Nephron progenitor cell (in vitro differentiated cells): ENCODE results near the gene HTR2B.

Source experiments
- DNase-seq: peaks from one replicate; pipeline ENCODE4 v3.0.0; 2021
- H3K27ac Mint-ChIP-seq: 2 replicates; pipeline ENCODE4 v1.8.0; 2021; ENCODE audit warnings: mild to moderate bottlenecking, moderate library complexity, mixed read lengths
- H3K27me3 Mint-ChIP-seq: 2 replicates; pipeline ENCODE4 v1.8.0; 2021; ENCODE audit warnings: mild to moderate bottlenecking, low read depth, mixed read lengths; ENCODE audit not compliant: poor library complexity
- H3K36me3 Mint-ChIP-seq: 2 replicates; pipeline ENCODE4 v1.8.0; 2021; ENCODE audit warnings: low read depth, mixed read lengths
- H3K4me1 Mint-ChIP-seq: 2 replicates; pipeline ENCODE4 v1.8.0; 2021; ENCODE audit warnings: mixed read lengths
- H3K4me3 Mint-ChIP-seq: 2 replicates; pipeline ENCODE4 v1.8.0; 2021; ENCODE audit warnings: mild to moderate bottlenecking, moderate library complexity, mixed read lengths
- H3K9me3 Mint-ChIP-seq: 2 replicates; pipeline ENCODE4 v1.8.0; 2021; ENCODE audit warnings: mild to moderate bottlenecking, moderate library complexity, mixed read lengths
- TF ChIP-seq, protein P1 (sequence below): fragments of 200-600 bp; sonication (generic); IDR thresholded peaks from 2 replicates; pipeline ENCODE4 v1.5.0; 2021; ENCODE audit warnings: antibody characterized with exemption

HTR2B gene

DNA sequence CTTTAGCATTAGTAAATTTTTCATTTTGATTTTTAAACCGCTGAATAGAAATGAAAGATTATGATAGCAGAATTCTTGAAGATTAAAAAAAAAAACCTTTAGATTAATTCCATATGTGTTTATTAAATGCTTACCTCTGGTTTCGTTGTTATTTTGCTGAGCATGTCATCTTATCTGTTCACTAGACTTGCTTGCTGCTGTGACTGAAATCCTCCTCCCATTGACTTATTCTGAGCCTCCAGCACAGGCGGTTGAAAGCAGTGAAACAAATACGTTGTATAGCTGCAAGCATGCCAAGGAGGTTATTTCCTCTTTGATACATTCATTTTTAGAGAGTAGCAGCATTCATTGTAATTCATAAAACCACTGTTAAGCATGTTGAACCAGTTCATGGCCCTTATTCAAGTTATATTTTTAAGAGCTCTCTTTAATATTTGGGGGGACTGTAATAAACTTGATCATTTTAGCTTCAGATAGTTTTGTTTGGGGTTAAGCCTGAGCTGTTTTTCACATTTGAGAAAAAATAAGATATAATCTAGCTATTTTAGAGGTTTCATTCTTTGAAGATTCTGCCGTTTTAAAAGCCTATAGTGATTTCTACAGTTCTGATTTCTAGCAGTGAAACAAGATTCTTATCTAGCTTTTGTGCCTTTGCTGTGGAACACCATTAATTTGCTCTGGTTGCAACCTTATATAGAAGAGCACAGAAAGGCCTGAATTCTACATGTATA is at the start of gene HTR2B:
Gene HTR2B, minus strand, starts transcription at position 205 of the 731 bp plus-strand sequence. CDS start 1,278 bp downstream, outside the sequence.
- TF ChIP-seq, protein P1, sequence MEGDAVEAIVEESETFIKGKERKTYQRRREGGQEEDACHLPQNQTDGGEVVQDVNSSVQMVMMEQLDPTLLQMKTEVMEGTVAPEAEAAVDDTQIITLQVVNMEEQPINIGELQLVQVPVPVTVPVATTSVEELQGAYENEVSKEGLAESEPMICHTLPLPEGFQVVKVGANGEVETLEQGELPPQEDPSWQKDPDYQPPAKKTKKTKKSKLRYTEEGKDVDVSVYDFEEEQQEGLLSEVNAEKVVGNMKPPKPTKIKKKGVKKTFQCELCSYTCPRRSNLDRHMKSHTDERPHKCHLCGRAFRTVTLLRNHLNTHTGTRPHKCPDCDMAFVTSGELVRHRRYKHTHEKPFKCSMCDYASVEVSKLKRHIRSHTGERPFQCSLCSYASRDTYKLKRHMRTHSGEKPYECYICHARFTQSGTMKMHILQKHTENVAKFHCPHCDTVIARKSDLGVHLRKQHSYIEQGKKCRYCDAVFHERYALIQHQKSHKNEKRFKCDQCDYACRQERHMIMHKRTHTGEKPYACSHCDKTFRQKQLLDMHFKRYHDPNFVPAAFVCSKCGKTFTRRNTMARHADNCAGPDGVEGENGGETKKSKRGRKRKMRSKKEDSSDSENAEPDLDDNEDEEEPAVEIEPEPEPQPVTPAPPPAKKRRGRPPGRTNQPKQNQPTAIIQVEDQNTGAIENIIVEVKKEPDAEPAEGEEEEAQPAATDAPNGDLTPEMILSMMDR: no peak
- H3K27me3 Mint-ChIP-seq: no peaks in the 10 kb centered on the region
- peak within 1 kb of the TSS; percentile 87 for H3K27ac Mint-ChIP-seq
- DNase-seq: no peak
- H3K36me3 Mint-ChIP-seq: peaks cover 13% of the 10 kb centered on the region
- H3K9me3 Mint-ChIP-seq: no peaks in the 10 kb centered on the region
- H3K4me1 Mint-ChIP-seq: peaks cover 58% of the 10 kb centered on the region
- peak within 1 kb of the TSS; percentile 51 for H3K4me3 Mint-ChIP-seq

DNA sequence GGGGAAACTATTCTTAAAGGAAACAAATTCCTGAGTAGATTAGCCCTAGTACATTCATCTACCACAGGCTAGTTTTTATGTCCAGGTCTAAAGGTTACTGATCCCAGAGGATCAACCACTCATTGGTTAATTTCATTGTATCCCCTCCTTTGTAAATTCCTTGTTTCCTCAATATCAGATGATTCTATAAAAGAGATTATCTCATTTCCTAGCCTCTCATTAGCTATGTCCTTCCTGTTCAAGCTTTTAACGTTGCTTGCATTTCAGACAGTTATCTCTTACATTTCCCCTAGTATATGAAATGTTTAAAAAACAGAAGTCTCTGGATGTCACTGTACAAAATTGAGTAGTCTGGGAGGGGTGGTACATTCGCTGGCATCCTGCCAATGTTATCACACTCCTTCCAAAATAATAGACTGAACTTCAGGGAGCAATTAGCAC is 49.4 kb upstream of the HTR2B start:
- TF ChIP-seq, protein P1: no peak

DNA sequence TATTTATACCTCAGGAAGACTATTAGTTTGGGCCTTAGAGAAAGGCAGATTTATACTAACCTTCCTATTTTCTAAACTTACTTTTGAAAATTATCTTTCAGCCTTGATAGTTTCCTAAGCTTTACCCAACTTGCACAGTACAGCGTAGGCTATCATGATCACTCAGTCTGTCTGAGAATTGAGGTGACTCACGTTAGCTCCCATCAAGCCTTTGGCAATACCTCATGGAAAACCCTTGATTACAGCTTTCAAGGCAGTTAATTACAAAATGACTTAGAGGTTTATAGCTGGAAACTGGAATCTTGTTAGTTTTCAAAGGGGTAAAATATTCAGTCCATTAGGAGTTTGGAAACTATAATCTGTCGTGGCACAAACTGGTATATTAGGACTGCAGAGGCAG is 47.2 kb upstream of the HTR2B start:
- Mint-ChIP-seq H3K4me3 (no peak overlapping the region), H3K4me1 (no peaks in the 10 kb centered on the region), H3K27me3 (no peaks in the 10 kb centered on the region), H3K36me3 (peaks cover 68% of the 10 kb centered on the region), H3K9me3 (no peaks in the 10 kb centered on the region), H3K27ac (no peak overlapping the region)
- DNase-seq: no peak
- TF ChIP-seq, protein P1: no peak

More for the DNA sequence above, 49.4 kb upstream of the HTR2B start:
- H3K27me3 Mint-ChIP-seq: no peaks in the 10 kb centered on the region
- no peaks in the 10 kb centered on the region for H3K9me3 Mint-ChIP-seq
- H3K27ac Mint-ChIP-seq: no peak overlapping the region
- H3K36me3 Mint-ChIP-seq: peaks cover 61% of the 10 kb centered on the region
- peaks cover 7% of the 10 kb centered on the region for H3K4me1 Mint-ChIP-seq
- no peak for DNase-seq
- H3K4me3 Mint-ChIP-seq: no peak overlapping the region

DNA sequence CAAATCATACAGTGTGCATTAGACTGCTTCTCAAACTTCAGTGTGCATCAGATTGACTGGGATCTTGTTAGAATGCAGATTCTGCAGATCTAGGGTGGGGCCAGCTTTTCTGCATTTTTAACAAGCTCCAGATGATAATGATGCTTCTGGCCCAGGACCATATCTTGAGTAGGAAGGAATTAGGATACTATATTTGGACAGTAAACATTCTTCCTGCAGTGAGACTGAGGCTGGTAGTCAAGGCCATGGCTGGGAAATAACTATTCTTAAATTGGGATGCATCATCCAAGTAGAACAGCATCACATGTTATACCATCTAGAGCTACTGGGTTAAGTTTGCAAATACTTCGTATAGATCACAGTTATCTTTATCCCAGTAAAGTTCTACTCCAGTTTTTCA is 45.2 kb upstream of the HTR2B start:
- Mint-ChIP-seq H3K4me1 (no peaks in the 10 kb centered on the region), H3K27ac (no peak overlapping the region), H3K9me3 (no peaks in the 10 kb centered on the region), H3K4me3 (no peak overlapping the region), H3K36me3 (peaks cover 64% of the 10 kb centered on the region), H3K27me3 (no peaks in the 10 kb centered on the region)
- DNase-seq: no peak
- TF ChIP-seq, protein P1: no peak

DNA sequence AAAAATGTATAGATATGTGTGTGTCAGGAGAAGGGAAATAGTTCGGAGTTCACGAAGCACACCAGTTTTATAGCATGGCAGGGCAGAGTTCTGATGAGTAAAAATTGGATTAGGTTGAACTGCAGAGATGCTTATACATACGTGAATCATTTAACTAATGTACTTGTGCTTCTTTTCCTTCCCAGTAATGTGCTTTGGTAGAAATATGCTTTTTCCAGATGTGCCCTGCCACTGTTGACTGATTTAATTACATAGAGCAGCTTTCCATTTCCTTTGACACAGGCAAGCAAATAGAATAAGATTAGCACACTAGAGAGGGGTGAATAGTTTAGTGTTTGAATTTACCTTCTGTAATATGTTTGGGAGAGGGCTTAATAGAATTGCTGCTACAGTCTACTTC is 44.6 kb upstream of the HTR2B start:
- no peaks in the 10 kb centered on the region for H3K27me3 Mint-ChIP-seq
- TF ChIP-seq, protein P1: no peak
- DNase-seq: no peak
- no peaks in the 10 kb centered on the region for H3K4me1 Mint-ChIP-seq
- peaks cover 64% of the 10 kb centered on the region for H3K36me3 Mint-ChIP-seq
- H3K4me3 Mint-ChIP-seq: no peak overlapping the region
- peak overlapping the region; percentile 59 for H3K27ac Mint-ChIP-seq
- H3K9me3 Mint-ChIP-seq: no peaks in the 10 kb centered on the region
